Right renal cortex interstitium (tissue), 3 donors: ENCODE data around the gene ZCRB1. TPM values are rescaled to one million over a fixed set of nuclear protein-coding genes. Genes with fewer than 3 reads are reported as not detected.

Experiments
- DNase-seq, 3 donors: peaks; one replicate each; pipeline ENCODE4 v3.0.0-alpha.2; 2013; ENCODE audit warnings: low read depth in 3 of 3, low spot score in 2 of 3
- polyA plus RNA-seq, 3 donors: library from polyadenylated mRNA; unstranded; fragments of 120-200 nt; gene quantifications; one replicate each; pipeline ENCODE4 v1.2.1, GENCODE V29; 2013; ENCODE audit not compliant: insufficient read length in 3 of 3

The ZCRB1 gene
- polyA plus RNA-seq, 3 donors: 101 to 115 (median 104) TPM

- no peak for DNase-seq
These were observed 41.7 kb downstream of the ZCRB1 start for GRCh38 chr12:42284157-42284556.

- no peak for DNase-seq
These were observed 42.2 kb downstream of the ZCRB1 start for GRCh38 chr12:42283739-42284138.

GRCh38 chr12:42282294-42282693, 43.6 kb downstream of the ZCRB1 start:
- DNase-seq: no peak

- DNase-seq: no peak
These were observed 44.0 kb downstream of the ZCRB1 start for GRCh38 chr12:42281844-42282243.

GRCh38 chr12:42281278-42281677, 44.6 kb downstream of the ZCRB1 start:
- DNase-seq: no peak

- no peak for DNase-seq
These were observed 47.8 kb downstream of the ZCRB1 start for GRCh38 chr12:42278128-42278510.

GRCh38 chr12:42277396-42278127, 48.3 kb downstream of the ZCRB1 start:
- DNase-seq: no peak

GRCh38 chr12:42275499-42275898, 50.4 kb downstream of the ZCRB1 start:
- DNase-seq: no peak

GRCh38 chr12:42273706-42274105, 52.2 kb downstream of the ZCRB1 start:
- DNase-seq: no peak

GRCh38 chr12:42270596-42270995, 55.3 kb downstream of the ZCRB1 start:
- no peak for DNase-seq

GRCh38 chr12:42267413-42268190, 58.3 kb downstream of the ZCRB1 start:
- no peak for DNase-seq

- DNase-seq: no peak
These were observed 59.2 kb downstream of the ZCRB1 start for GRCh38 chr12:42266579-42267230.

GRCh38 chr12:42262271-42262670, 63.6 kb downstream of the ZCRB1 start:
- DNase-seq: no peak

Other genes with a start within 250 kb of the ZCRB1 start
- gene GXYLT1, start 181.2 kb downstream of the ZCRB1 start, polyA plus RNA-seq: 10 to 100 TPM; 29.0 to 34.4 (median 32.0) TPM
- gene YAF2, start 87.8 kb downstream of the ZCRB1 start, polyA plus RNA-seq: 10 to 100 TPM; 25.7 to 31.9 (median 28.2) TPM
- gene PPHLN1, start 73 bp upstream of the ZCRB1 start, polyA plus RNA-seq: 10 to 100 TPM; 62.3 to 75.1 (median 73.9) TPM